GM18519 (cell line): ENCODE measurements around the gene TMEM11.

Experiments used
- ATAC-seq: cut with Tn5 transposase; IDR thresholded peaks from one replicate; pipeline ENCODE4 v1.9.1; 2021; ENCODE audit warnings: mild to moderate bottlenecking, moderate library complexity; ENCODE audit not compliant: unreplicated experiment, low FRiP score

The TMEM11 gene, protein sequence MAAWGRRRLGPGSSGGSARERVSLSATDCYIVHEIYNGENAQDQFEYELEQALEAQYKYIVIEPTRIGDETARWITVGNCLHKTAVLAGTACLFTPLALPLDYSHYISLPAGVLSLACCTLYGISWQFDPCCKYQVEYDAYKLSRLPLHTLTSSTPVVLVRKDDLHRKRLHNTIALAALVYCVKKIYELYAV

GRCh38 chr17:21214015-21214776 is at the start of gene TMEM11:
Gene TMEM11 (minus strand): TSS chr17:21214161. CDS start chr17:21214152, 9 bp downstream.
- ATAC-seq: peak; percentile 76

- no peak for ATAC-seq
These were observed 49.4 kb upstream of the TMEM11 start for GRCh38 chr17:21263376-21263775.

- no peak for ATAC-seq
These were observed 48.5 kb upstream of the TMEM11 start for GRCh38 chr17:21262259-21262993.

DNA sequence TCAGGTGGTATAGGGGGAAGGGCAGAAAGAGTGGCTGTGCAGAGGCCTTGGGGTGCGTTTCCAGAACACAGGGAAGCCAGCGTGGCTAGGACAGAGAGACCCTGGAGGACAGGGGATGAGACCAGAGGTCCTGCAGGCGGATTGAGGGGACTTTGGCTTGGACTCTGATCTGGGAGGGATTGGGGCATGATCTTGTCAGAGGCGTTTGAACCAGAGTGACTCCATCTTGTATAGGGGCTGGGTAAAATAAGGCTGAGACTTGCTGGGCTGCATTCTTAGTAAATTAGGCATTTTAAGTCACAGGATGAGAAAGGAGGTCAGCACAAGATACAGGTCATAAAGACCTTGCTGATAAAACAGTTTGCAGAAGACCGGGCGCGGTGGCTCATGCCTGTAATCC is 44.6 kb upstream of the TMEM11 start:
- ATAC-seq: no peak

DNA sequence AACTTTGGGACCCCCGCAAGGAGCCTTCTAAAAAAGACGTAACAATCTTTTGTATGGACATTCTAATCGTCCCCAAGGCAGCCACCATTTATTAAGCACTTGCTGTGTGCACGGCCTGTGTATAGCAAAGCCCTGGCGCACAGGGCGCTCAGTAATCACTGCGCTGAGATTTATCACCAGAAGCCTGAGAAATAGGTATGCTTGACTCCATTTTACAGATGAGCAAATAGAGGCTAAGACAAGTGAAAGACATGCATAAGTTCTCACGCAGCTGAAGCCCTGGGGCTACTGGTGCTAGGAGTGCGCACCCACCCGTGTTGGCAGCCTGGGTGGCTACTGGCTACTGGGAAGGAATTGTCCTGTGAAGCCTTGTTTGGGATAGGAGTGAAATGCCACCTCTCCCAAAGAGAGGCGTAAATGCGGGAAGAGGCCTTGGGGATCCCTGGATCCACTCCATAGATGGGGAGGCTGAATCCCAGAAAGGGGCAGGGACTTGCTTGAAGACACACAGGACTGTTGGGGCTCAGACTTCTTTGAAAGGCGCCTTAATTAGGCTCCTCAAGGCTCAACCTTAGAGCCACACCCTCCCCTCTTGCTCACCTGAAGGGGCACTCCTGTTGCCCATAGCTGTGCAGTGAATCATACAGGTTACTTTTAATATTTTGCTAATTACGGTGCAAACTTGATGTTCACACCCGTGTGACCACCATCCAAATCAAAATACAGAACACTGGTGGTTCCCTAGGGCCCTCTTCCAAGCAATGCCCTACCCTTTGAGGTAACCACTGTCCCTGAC is 39.9 kb upstream of the TMEM11 start:
- no peak for ATAC-seq

DNA sequence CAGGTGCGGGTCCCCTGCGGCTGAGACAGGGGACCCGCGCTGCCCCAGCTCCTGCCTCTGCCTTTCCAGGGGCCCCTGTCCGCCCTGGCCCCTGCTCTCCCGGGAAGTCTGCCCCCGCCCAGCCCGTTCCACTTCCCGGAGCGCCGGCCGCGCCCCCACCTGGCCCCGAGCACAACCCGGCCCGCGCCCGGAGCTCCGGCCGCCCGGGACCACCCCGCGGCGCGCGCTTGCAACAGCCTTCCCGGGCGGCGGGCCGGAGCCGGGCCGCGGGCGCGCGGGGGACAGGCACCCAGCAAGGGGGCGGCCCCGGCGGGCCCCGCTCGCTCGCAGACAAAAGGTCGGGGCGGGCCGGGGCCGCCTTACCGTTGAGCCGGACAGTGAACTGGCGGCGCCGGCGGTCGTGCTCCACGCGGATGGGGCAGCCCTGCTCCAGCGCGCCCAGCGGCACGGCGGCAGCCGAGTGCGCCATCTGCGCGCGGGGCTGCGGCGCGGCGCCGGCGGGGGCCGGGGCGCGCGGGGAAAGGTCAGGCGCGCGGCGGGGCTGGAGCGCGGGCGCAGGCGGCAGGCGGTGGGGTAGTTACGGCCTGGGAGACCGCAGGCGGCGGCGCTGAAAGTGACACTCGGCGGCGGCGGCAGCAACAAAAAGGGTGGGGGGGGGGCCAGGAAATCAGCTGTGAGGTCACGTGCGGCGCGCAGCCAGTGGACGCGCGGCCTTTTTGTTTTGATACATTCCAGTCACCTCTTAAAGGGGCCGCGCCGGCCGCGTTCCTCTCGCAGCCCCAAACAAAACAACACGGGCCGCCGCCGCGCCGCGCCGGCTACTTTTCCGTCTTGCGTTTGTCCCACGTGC is 39.1 kb upstream of the TMEM11 start, which contains the start of gene NATD1:
Gene NATD1, minus strand, starts transcription at position 615 of the 850 bp plus-strand sequence. Its CDS starts 146 bp downstream, at position 469.
- ATAC-seq: peak; percentile 40

- ATAC-seq: no peak
These were observed 38.4 kb upstream of the TMEM11 start for GRCh38 chr17:21252289-21252795.

DNA sequence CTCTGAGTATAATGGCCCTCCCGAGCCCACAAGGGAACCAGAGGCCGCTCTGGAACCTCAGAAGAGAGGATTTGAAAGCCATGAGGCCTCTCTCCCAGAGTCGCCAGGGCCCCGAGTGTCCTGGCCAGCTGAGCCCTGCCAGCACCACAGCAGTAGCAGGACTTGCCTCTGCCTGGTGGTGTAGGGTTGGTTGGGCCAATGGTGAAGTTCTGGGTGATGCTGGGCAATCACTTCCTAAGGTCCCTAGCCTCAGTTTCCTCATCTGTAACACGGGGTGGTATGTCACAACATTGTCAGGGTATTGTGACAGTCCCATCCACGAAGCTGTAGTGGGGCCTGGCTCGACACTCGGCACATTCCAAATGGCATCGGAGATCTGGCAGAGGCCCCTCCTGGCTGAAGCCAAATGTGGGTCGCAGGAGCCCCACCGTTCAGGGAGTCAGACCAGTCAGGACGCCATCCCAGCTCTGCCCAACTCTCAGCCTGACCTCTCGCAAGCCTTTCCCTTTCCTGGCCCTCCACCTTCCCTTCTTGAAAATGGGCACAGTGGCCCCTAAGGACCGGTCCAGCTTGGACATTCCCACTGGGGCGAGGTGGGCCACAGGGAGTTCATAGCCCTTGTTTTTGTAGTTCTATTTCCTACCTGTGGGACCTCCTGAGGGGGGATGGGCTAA is 37.5 kb upstream of the TMEM11 start:
- no peak for ATAC-seq

DNA sequence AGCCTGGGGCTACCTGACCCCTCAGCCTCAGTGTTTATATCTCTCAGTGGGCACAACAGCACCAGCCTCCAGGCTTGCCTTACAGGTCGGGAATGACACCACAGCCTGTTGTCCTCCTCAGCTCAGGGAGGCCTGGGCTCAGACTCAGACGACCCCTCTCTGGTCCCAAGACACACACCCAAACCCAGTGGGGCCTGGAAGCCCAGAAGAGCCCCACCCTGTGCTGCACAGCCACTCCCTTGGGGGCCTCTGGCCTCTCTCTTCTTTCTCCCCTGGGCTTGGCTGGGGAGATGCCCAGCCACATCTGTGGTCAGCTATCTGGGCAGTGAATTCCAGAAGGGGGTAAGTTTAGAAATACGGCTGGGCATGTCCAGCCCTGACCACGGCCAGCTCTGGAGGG is 36.9 kb upstream of the TMEM11 start:
- ATAC-seq: no peak

DNA sequence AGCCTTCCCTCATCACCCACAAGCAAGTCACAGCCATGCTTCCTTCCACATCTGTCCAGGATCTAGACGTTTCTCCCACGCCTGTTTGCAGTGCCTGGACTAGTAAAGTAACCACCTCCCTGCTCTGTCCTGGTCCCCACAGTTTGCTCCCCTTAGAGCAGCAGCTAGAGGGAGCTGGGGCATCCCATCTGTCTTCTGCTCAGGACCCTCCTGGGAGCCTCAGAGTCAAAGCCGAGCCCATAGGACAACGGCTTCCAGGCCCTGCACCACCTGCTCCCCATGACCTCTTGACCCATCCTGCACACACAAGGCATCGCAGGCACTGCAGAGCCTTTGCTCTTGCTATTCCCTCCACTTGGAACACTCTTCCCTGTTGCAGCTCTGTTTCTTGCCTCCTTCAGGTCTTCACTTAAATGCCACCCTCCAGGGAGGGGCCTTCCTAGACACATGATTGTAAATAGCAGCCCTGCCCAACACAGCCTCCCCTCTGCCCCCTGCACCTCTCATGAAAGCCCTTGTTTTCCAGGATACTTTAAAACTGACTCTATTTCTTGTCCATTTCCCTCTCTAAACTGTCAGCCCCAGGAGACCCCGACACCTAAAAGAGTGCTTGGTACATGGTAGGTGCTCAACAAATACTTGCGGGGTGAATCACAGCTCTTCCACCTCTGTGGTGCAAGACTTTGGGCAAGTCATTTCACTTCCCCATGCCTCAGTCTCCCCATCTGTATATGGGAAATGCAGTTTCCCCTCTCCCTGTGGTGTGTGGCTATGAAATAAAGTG is 36.2 kb upstream of the TMEM11 start:
- ATAC-seq: no peak

DNA sequence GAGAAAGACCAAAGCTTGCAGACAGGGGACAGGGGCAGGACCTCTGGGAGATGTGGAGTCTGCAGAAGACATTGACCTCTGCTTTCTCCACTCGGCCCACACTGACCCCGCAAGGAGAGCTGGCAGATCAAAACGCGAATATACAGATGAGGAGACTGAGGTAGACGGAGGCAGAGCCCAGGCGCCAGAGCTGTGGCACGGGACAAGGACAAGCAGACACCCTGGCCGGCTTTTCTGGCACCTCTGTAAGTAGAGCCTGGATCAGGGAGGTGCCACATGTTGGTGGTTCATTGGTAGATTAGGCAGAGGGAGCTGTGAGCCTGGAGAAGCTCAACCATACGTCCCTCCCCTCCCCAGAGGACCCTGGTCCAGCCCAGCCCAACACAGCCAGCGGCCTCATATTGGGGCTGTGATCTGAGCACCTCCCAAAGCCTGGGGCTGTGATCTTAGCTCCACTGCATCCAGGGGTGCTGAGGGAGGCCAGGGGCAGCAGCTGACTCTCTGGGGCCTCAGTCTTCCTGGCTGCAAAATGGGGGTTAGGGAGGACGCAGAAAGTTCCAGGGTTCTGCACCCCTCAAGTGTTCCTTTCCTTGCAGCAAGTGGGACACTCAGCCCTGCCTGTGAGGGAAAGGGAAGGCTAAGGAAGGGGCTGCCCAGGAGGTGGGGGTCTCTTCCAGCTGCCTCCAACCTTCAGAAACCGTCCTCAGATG is 35.3 kb upstream of the TMEM11 start:
- ATAC-seq: no peak

- no peak for ATAC-seq
These were observed 34.5 kb upstream of the TMEM11 start for GRCh38 chr17:21248500-21248899.

GRCh38 chr17:21247552-21248258 is 33.7 kb upstream of the TMEM11 start:
- no peak for ATAC-seq

DNA sequence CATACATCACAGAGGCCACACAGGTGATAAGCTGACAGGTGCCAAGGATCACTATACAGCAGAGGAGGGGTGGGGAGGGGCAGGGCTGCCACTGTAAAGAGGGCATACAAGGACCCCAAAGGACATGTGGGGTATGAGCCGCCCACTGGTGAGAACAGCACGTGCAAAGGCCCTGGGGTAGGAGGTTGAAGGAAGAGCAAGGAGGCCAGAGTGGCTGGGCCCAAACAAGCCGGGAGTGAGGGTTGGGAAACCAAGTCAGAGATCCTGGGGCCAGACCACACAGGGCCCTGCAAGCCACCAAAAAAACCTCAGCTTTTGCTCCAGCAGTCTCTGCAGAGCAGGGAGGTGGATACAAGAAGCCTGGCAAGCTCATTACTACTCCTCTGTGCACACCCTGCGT is 32.7 kb upstream of the TMEM11 start:
- ATAC-seq: no peak

- ATAC-seq: no peak
These were observed 31.7 kb upstream of the TMEM11 start for GRCh38 chr17:21245639-21246084.

DNA sequence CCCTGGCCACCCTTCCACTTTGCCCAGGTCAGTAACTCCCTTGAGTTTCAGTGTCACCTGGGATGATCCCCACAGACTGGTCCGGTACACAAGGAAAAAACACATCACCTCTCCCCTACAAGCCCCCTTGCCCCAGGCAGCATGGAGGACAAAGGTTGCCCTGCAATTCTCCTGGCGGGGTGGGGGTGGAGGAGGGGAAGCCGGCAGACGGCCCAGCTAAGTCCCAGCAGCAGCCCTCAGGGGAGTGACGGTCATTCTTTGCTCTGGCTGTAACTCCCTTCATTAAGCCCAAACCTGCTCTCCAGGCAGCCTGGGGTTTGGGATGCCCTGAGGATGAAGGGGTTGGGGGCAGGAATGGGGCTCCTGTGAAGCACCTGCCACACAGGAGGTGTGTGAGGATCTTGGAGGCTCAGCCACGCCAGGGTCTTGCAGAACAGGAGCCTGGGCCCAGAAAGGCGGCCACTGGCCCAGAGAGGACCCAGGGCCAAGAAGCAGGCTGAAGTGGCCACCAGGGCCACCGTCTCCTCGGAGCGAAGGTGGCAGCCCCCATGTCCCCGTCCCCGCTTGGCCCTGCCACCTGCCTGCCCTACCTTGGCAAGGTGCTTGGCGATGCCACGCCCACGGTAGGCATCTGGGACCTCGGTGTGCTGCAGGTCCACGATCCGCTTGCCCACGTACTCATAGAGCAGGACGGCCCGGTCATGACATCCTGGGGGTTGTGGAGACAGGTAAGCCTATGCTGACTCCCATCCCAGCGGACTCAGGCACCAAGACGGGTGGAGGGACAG is 29.7 kb upstream of the TMEM11 start:
- ATAC-seq: no peak
